Spleen (tissue), 7 donors: ENCODE measurements around the gene CRIP1.

Experiments
- POLR2A ChIP-seq, 3 donors: fragments of 450-650 bp; IDR thresholded peaks; one replicate each; pipeline ENCODE4 v1.5.1; 2017; ENCODE audit warnings: antibody characterized with exemption in 3 of 3, mild to moderate bottlenecking in 1 of 3
- TF ChIP-seq, protein P1 (sequence below), 11 experiments: fragments of 200-600 bp in 7 of 11; fragments of 450-650 bp in 4 of 11; sonication (generic) in 4 of 11; IDR thresholded peaks in 8 of 11; conservative IDR thresholded peaks in 3 of 11; 1 replicate in 7 of 11; 2 replicates in 4 of 11; pipeline versions ENCODE4 v1.4.0 to v1.8.0; 2016 to 2021; ENCODE audit warnings: antibody characterized with exemption in 11 of 11, inconsistent platforms in 4 of 11, mild to moderate bottlenecking in 1 of 11
- donor health status: DM: no; HTN: no; CAD: no; lungs with moderate emphysema.
- donor health status: DM: no; HTN: no; CAD: no.
- donor health status: DM: no; HTN: no; CAD: no.

DNA sequence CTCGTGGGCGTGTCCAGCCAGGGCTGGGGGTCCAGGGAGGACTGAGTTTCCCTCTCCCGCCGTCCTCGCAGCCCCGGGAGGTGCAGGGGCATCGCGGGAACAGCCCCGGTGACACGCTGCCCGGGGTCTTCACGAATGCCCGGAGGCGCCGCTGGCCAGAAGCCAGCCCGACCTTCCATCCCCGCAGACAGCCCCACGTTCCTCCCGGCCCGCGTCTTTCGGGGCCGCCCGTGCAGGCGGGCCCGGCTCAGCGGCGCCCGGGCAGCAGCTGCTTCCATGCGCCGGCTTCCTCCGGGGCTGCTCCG lies 3.5 kb downstream of the CRIP1 start:
- TF ChIP-seq, protein P1, sequence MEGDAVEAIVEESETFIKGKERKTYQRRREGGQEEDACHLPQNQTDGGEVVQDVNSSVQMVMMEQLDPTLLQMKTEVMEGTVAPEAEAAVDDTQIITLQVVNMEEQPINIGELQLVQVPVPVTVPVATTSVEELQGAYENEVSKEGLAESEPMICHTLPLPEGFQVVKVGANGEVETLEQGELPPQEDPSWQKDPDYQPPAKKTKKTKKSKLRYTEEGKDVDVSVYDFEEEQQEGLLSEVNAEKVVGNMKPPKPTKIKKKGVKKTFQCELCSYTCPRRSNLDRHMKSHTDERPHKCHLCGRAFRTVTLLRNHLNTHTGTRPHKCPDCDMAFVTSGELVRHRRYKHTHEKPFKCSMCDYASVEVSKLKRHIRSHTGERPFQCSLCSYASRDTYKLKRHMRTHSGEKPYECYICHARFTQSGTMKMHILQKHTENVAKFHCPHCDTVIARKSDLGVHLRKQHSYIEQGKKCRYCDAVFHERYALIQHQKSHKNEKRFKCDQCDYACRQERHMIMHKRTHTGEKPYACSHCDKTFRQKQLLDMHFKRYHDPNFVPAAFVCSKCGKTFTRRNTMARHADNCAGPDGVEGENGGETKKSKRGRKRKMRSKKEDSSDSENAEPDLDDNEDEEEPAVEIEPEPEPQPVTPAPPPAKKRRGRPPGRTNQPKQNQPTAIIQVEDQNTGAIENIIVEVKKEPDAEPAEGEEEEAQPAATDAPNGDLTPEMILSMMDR (IDR thresholded peaks at IDR 0.05 in 8 of 11, conservative IDR thresholded peaks at IDR 0.05 in 3 of 11), result no peak
- TF ChIP-seq POLR2A (IDR thresholded peaks at IDR 0.05), result no peak
